Endothelial cell of umbilical vein (primary cell): ENCODE results near the gene RGS19. TPM values are rescaled to one million over a fixed set of nuclear protein-coding genes. Genes with fewer than 3 reads are reported as not detected.

ENCODE experiments used
- BruUV-seq: library from RNA; stranded (reverse); fragments of 400-500 nt; replicated peaks from 2 replicates; lab custom pipeline; 2021; lab: Mats Ljungman, UMichigan
- CTCF ChIA-PET: fragments of 300-600, 350-600 bp; sonication (Branson Sonifier 250); formaldehyde crosslinking; loops from one replicate; lab custom pipeline; 2021; ENCODE audit warnings: antibody characterized with exemption, inconsistent platforms; lab: Charles Lee
- POLR2A ChIA-PET: fragments of 300-600, 350-600 bp; sonication (Branson Sonifier 250); formaldehyde crosslinking; loops from one replicate; lab custom pipeline; 2021; ENCODE audit warnings: antibody characterized with exemption, inconsistent platforms; lab: Charles Lee
- DNase-seq: peaks from one replicate; pipeline ENCODE4 v3.0.0-alpha.2; 2011; ENCODE audit warnings: low read depth, low spot score
- FAIRE-seq: peaks from 2 replicates; lab custom pipeline; 2011; peaks lifted over from hg19 to GRCh38; lab: Jason Lieb, UNC
- H2AFZ ChIP-seq: 2 replicates; pipeline ENCODE4 v1.6.0; 2012; ENCODE audit warnings: low read depth, low read length, control low read depth, inconsistent platforms
- H3K27ac ChIP-seq: 2 replicates; pipeline ENCODE4 v1.5.1; 2011; ENCODE audit warnings: low read depth, mild to moderate bottlenecking, control low read depth, low read length, moderate library complexity; ENCODE audit not compliant: insufficient read depth
- H3K27me3 ChIP-seq, 2 experiments: 2 replicates each; pipeline versions ENCODE4 v1.6.0 to v1.6.1; 2011; ENCODE audit warnings: low read length in 2 of 2, mixed read lengths in 1 of 2; ENCODE audit not compliant: control insufficient read depth in 2 of 2, insufficient read depth in 2 of 2
- H3K36me3 ChIP-seq, 2 experiments: 2 replicates in 1 of 2; 3 replicates in 1 of 2; pipeline ENCODE4 v1.5.1; 2011; ENCODE audit warnings: low read length in 2 of 2, mild to moderate bottlenecking in 1 of 2, moderate library complexity in 1 of 2; ENCODE audit not compliant: control insufficient read depth in 2 of 2, insufficient read depth in 2 of 2; ENCODE audit errors: extremely low read depth in 1 of 2
- H3K4me1 ChIP-seq: 3 replicates; pipeline ENCODE4 v1.5.1; 2011; ENCODE audit warnings: mild to moderate bottlenecking, low read length; ENCODE audit not compliant: control insufficient read depth, insufficient read depth; ENCODE audit errors: extremely low read depth
- H3K4me2 ChIP-seq: 2 replicates; pipeline ENCODE4 v1.6.1; 2011; ENCODE audit warnings: low read length, control low read depth, mixed read lengths; ENCODE audit not compliant: insufficient read depth
- H3K4me3 ChIP-seq, 3 experiments: fragments of 200-600 bp in 1 of 3; sonication (generic), shearing (Covaris generic) in 1 of 3; replicated peaks in 1 of 3; 2 replicates each; pipeline ENCODE4 v1.5.1; 2011 to 2016; ENCODE audit warnings: control low read depth in 3 of 3, low read length in 3 of 3, mild to moderate bottlenecking in 2 of 3, inconsistent platforms in 1 of 3, low read depth in 1 of 3, moderate library complexity in 1 of 3; ENCODE audit not compliant: insufficient read depth in 1 of 3
- H3K79me2 ChIP-seq: 2 replicates; pipeline ENCODE4 v1.6.0; 2012; ENCODE audit warnings: low read length, inconsistent platforms; ENCODE audit not compliant: control insufficient read depth, insufficient read depth
- H3K9ac ChIP-seq: replicated peaks from 2 replicates; pipeline ENCODE3; 2011; ENCODE audit warnings: low read length, control low read depth; ENCODE audit not compliant: insufficient read depth; ENCODE audit errors: extremely low read depth
- H3K9me1 ChIP-seq: replicated peaks from 3 replicates; pipeline ENCODE4 v1.6.0; 2011; ENCODE audit warnings: mild to moderate bottlenecking, low read length; ENCODE audit not compliant: control insufficient read depth, insufficient read depth; ENCODE audit errors: extremely low read depth
- H3K9me3 ChIP-seq: replicated peaks from 2 replicates; pipeline ENCODE4 v1.5.1; 2012; ENCODE audit warnings: low read length, inconsistent platforms; ENCODE audit not compliant: control insufficient read depth, insufficient read depth
- H4K20me1 ChIP-seq: replicated peaks from 2 replicates; pipeline ENCODE3; 2011; ENCODE audit warnings: mild to moderate bottlenecking, low read length; ENCODE audit not compliant: control insufficient read depth, insufficient read depth; ENCODE audit errors: extremely low read depth
- CTCF ChIP-seq, 2 donors: IDR thresholded peaks; 1 replicate in 1 of 2; 2 replicates in 1 of 2; pipeline ENCODE4 v1.5.1; 2011; ENCODE audit warnings: low read length in 2 of 2, mild to moderate bottlenecking in 2 of 2, moderate library complexity in 2 of 2, control low read depth in 1 of 2, inconsistent platforms in 1 of 2, low read depth in 1 of 2; ENCODE audit not compliant: insufficient read depth in 1 of 2; ENCODE audit errors: extremely low read depth in 1 of 2
- EZH2 ChIP-seq: IDR thresholded peaks from 2 replicates; pipeline ENCODE4 v1.6.1; 2012; ENCODE audit warnings: borderline replicate concordance, low read depth, mild to moderate bottlenecking, moderate library complexity, low read length, inconsistent platforms; ENCODE audit not compliant: severe bottlenecking
- FOS ChIP-seq: IDR thresholded peaks from 2 replicates; pipeline ENCODE4 v1.6.1; 2011; ENCODE audit warnings: mild to moderate bottlenecking, low read length, moderate library complexity, borderline replicate concordance; ENCODE audit not compliant: insufficient read depth
- JUN ChIP-seq: IDR thresholded peaks from 2 replicates; pipeline ENCODE4 v1.6.1; 2011; ENCODE audit warnings: borderline replicate concordance, low read depth; ENCODE audit not compliant: insufficient read length, insufficient read depth
- MYC ChIP-seq: IDR thresholded peaks from one replicate; pipeline ENCODE4 v1.6.1; 2011; ENCODE audit warnings: mild to moderate bottlenecking, low read depth, low read length
- POLR2A ChIP-seq: IDR thresholded peaks from 2 replicates; pipeline ENCODE4 v1.6.1; 2012; ENCODE audit warnings: low read depth, mild to moderate bottlenecking, control low read depth, low read length
- POLR2AphosphoS5 ChIP-seq: IDR thresholded peaks from 2 replicates; pipeline ENCODE4 v1.6.1; 2012; ENCODE audit warnings: low read depth, mild to moderate bottlenecking, control low read depth, low read length, moderate library complexity; ENCODE audit not compliant: insufficient read depth
- dilution Hi-C: fragments of 300-500 bp; cut with MboI; formaldehyde crosslinking; loops from one replicate; pipeline ENCODE4 v1.15.0; 2019; ENCODE audit warnings: low sequenced_read_pairs; ENCODE audit not compliant: extremely low pct_ligation_motif_present
- intact Hi-C: fragments of 100-400 bp; cut with micrococcal nuclease; formaldehyde crosslinking; loops from one replicate; pipeline ENCODE4 v1.10.0; 2022
- polyA plus RNA-seq, 4 experiments: library from polyadenylated mRNA; depleted of rRNA in 3 of 4; stranded (reverse) in 3 of 4; unstranded in 1 of 4; fragments of >200 nt; gene quantifications; 2 replicates each; pipeline versions ENCODE4 v1.2.1 to v1.2.3, GENCODE V29; 2011 to 2012; ENCODE audit warnings: missing spikeins in 1 of 4
- total RNA-seq: library from RNA; stranded (reverse); gene quantifications from 2 replicates; pipeline ENCODE4 v1.2.3, GENCODE V29; 2021
- TF ChIP-seq, protein P1 (sequence below): IDR thresholded peaks from 2 replicates; pipeline ENCODE4 v1.6.1; 2011; ENCODE audit not compliant: insufficient read depth, insufficient read length

Gene RGS19
- total and polyA plus RNA-seq, 2 donors (not counting 3 experiments of a cell fraction or from before 2014, with no cell fraction given), result 27.8 to 33.7 TPM

- no peak for DNase-seq
- intact Hi-C loops, result no loop called here
- Histone ChIP-seq H2AFZ (no peak overlapping the region), H3K4me1 (no peaks in the 10 kb centered on the region), H3K4me2 (no peak overlapping the region), H3K27me3 (peaks cover 19 to 22% of the 10 kb centered on the region in 2 experiments), H3K27ac (no peak overlapping the region), H4K20me1 (no peaks in the 10 kb centered on the region), H3K9ac (no peak overlapping the region), H3K79me2 (no peaks in the 10 kb centered on the region), H3K9me3 (no peaks in the 10 kb centered on the region), H3K9me1 (no peaks in the 10 kb centered on the region), H3K36me3 (no peaks in the 10 kb centered on the region), H3K4me3 (no peak overlapping the region)
- TF ChIP-seq FOS, result no peak
- POLR2A ChIA-PET, result no interaction called here
- no peak for FAIRE-seq
- CTCF ChIA-PET, result interaction anchor here (1.5 to 1.9 kb wide), 2 partner anchors 16 to 20 kb away, joined by 4 to 8 read pairs; partner anchors contain the start of gene LKAAEAR1
- dilution Hi-C loops, result no loop called here
- BruUV-seq, result no TSS peak
Measured at GRCh38 chr20:64099880-64100565, 20.7 kb upstream of the RGS19 start.

GRCh38 chr20:64099086-64099786, 19.9 kb upstream of the RGS19 start:
- Histone ChIP-seq H3K36me3 (no peaks in the 10 kb centered on the region), H2AFZ (no peak overlapping the region), H3K27me3 (peaks cover 19 to 22% of the 10 kb centered on the region in 2 experiments), H3K9ac (no peak overlapping the region), H3K4me1 (no peaks in the 10 kb centered on the region), H3K4me3 (no peak overlapping the region), H3K27ac (no peak overlapping the region), H3K9me3 (no peaks in the 10 kb centered on the region), H3K9me1 (no peaks in the 10 kb centered on the region), H3K79me2 (no peaks in the 10 kb centered on the region), H3K4me2 (no peak overlapping the region), H4K20me1 (no peaks in the 10 kb centered on the region)
- TF ChIP-seq, protein P1, sequence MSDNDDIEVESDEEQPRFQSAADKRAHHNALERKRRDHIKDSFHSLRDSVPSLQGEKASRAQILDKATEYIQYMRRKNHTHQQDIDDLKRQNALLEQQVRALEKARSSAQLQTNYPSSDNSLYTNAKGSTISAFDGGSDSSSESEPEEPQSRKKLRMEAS, result no peak
- TF ChIP-seq CTCF (IDR thresholded peaks at IDR 0.05; ENCODE audit: extremely low read depth in 1 of 2, insufficient read depth in 1 of 2, low read depth in 1 of 2, low read length in 2 of 2) (no peak), JUN (no peak), MYC (no peak), POLR2AphosphoS5 (no peak), POLR2A (no peak), EZH2 (no peak)
- ChIA-PET POLR2A (no interaction called here), CTCF (interaction anchor here (1.5 to 1.9 kb wide), 2 partner anchors 15 to 20 kb away, joined by 4 to 8 read pairs; partner anchors contain the start of gene LKAAEAR1)
- FAIRE-seq (no peak), DNase-seq (no peak)
- BruUV-seq, result no TSS peak
- intact Hi-C loops, result no loop called here
- dilution Hi-C loops, result no loop called here
